Gastroesophageal sphincter (tissue), 3 donors: ENCODE measurements around the gene HSF5.

Experiments
- CTCF ChIP-seq, 4 experiments: fragments of 200-600 bp in 2 of 4; fragments of 450-650 bp in 2 of 4; sonication (generic) in 1 of 4; IDR thresholded peaks; one replicate each; pipeline ENCODE4 v1.5.1; 2017 to 2019; ENCODE audit warnings: antibody characterized with exemption in 4 of 4, mild to moderate bottlenecking in 2 of 4, moderate library complexity in 2 of 4
- POLR2A ChIP-seq, 2 donors: fragments of 450-650 bp; IDR thresholded peaks; one replicate each; pipeline ENCODE4 v1.6.1; 2017; ENCODE audit warnings: antibody characterized with exemption in 2 of 2, mild to moderate bottlenecking in 2 of 2, moderate library complexity in 1 of 2
- POLR2AphosphoS5 ChIP-seq: sonication (generic); formaldehyde crosslinking; IDR thresholded peaks from one replicate; pipeline ENCODE4 v1.6.1; 2017; ENCODE audit warnings: antibody characterized with exemption

GRCh38 chr17:58402047-58402446 lies 86.2 kb downstream of the HSF5 start:
- TF ChIP-seq POLR2A (IDR thresholded peaks at IDR 0.05) (no peak), POLR2AphosphoS5 (no peak), CTCF (IDR thresholded peaks at IDR 0.05) (no peak)
